ENCODE data around the gene TRIM66. TPM values are rescaled to one million over a fixed set of nuclear protein-coding genes. Genes with fewer than 3 reads are reported as not detected.

The TRIM66 gene
- total and polyA plus RNA-seq, 2 experiments from 2014 or later: 1.0 to 3.3 TPM

DNA sequence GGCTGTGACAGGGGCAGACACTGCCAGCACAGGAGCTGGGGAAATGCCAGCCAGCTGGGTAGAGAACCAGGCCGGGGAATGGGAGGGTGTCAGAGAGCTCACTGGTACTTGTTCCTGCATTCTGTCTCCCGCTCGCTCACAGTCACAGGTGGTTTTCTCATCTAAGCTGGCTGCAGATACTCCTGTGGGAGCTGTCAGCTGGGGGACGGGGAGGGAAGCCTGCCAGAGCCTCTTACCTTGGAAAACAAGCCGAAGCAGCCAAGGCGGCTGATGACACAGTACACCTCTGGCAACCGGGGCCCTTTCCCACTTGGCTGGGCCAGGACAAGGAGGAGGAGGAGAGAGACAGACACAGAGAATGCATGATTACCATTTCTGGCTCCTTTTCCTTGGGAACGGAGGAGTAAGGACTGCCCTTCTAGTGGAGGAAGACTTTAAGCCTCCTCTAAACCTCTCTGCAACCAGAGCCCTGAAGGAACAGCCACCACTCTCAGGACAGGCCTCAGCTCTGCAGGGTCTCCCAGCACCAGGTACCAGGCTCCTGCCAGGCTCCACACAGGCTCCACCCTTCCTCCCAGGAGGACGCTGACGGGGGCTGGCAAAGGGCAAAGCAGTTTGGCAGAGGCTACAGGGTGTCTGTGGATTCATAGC lies 25.2 kb upstream of the TRIM66 start:
- no peak overlapping the region for H3K27ac Mint-ChIP-seq
- Histone ChIP-seq H2AFZ (no peak overlapping the region), H3K4me3 (no peak overlapping the region), H3K9me2 (ENCODE audit: insufficient read depth) (no peaks in the 10 kb centered on the region), H3K27ac (ENCODE audit: low read depth) (peak overlapping the region; percentile 18; the same call in 1 of the 2 replicates), H3F3A (replicated peaks; ENCODE audit: low read depth) (no peaks in the 10 kb centered on the region), H3K79me2 (replicated peaks; ENCODE audit: insufficient read depth) (no peaks in the 10 kb centered on the region), H4K20me1 (replicated peaks; ENCODE audit: insufficient read depth) (no peaks in the 10 kb centered on the region), H3K4me1 (ENCODE audit: insufficient read depth) (peaks cover 12% of the 10 kb centered on the region), H3K27me3 (ENCODE audit: insufficient read depth) (no peaks in the 10 kb centered on the region), H3K4me2 (no peak overlapping the region), H3K36me3 (ENCODE audit: insufficient read depth) (no peaks in the 10 kb centered on the region)
- no peaks in the 10 kb centered on the region for H3K9me3 Mint-ChIP-seq
- ATAC-seq: peak; percentile 11; the same call in 1 of the 3 replicates
- TF ChIP-seq EZH2phosphoT487 (IDR thresholded peaks at IDR 0.05; ENCODE audit: unreplicated experiment): no peak
- TF ChIP-seq POLR2AphosphoS5 (IDR thresholded peaks at IDR 0.05; ENCODE audit: low read depth): no peak
- TF ChIP-seq ZNF114 (CRISPR knock-in tag; IDR thresholded peaks at IDR 0.05): no peak
- no peak for TF ChIP-seq JUNB (IDR thresholded peaks at IDR 0.05; ENCODE audit: unreplicated experiment)
- TF ChIP-seq ZNF331 (CRISPR knock-in tag; IDR thresholded peaks at IDR 0.05; ENCODE audit: low read depth): no peak
- TF ChIP-seq CTCF (conservative IDR thresholded peaks at IDR 0.05; ENCODE audit: low read depth in 2 of 2): no peak
- no peak for TF ChIP-seq CREB1 (CRISPR knock-in tag; IDR thresholded peaks at IDR 0.05; ENCODE audit: low read depth)
- H3K36me3 Mint-ChIP-seq (ENCODE audit: low read depth): peaks cover 16% of the 10 kb centered on the region; the same call in 2 of the 3 replicates
- DNase-seq (ENCODE audit: low spot score): no peak
- H3K27me3 Mint-ChIP-seq (ENCODE audit: insufficient read depth, low read depth, poor library complexity): peaks cover 16% of the 10 kb centered on the region
- peaks cover 21% of the 10 kb centered on the region for H3K4me1 Mint-ChIP-seq
- no peak overlapping the region for H3K4me3 Mint-ChIP-seq

GRCh38 chr11:8706673-8707432 lies 24.4 kb upstream of the TRIM66 start:
- Histone ChIP-seq H3K4me1 (ENCODE audit: insufficient read depth) (peaks cover 19% of the 10 kb centered on the region), H3K79me2 (replicated peaks; ENCODE audit: insufficient read depth) (no peaks in the 10 kb centered on the region), H3K4me3 (no peak overlapping the region), H3K27ac (ENCODE audit: low read depth) (no peak overlapping the region), H3K27me3 (ENCODE audit: insufficient read depth) (no peaks in the 10 kb centered on the region), H2AFZ (no peak overlapping the region), H4K20me1 (replicated peaks; ENCODE audit: insufficient read depth) (no peaks in the 10 kb centered on the region), H3F3A (replicated peaks; ENCODE audit: low read depth) (no peaks in the 10 kb centered on the region), H3K4me2 (no peak overlapping the region), H3K9me2 (ENCODE audit: insufficient read depth) (no peaks in the 10 kb centered on the region), H3K36me3 (ENCODE audit: insufficient read depth) (no peaks in the 10 kb centered on the region)
- peaks cover 17% of the 10 kb centered on the region for H3K27me3 Mint-ChIP-seq (ENCODE audit: insufficient read depth, low read depth, poor library complexity)
- peaks cover 28% of the 10 kb centered on the region for H3K4me1 Mint-ChIP-seq
- peaks cover 16% of the 10 kb centered on the region; the same call in 2 of the 3 replicates for H3K36me3 Mint-ChIP-seq (ENCODE audit: low read depth)
- no peak overlapping the region for H3K4me3 Mint-ChIP-seq
- no peaks in the 10 kb centered on the region for H3K9me3 Mint-ChIP-seq
- H3K27ac Mint-ChIP-seq: no peak overlapping the region
- DNase-seq (ENCODE audit: low spot score) (no peak), ATAC-seq (no peak)
- TF ChIP-seq EZH2phosphoT487 (IDR thresholded peaks at IDR 0.05; ENCODE audit: unreplicated experiment) (no peak), POLR2AphosphoS5 (IDR thresholded peaks at IDR 0.05; ENCODE audit: low read depth) (no peak), NANOG (IDR thresholded peaks at IDR 0.05; ENCODE audit: borderline replicate concordance) (no peak), ZNF462 (CRISPR knock-in tag; IDR thresholded peaks at IDR 0.05) (no peak), STAT1 (IDR thresholded peaks at IDR 0.05; ENCODE audit: unreplicated experiment) (no peak), ZNF331 (CRISPR knock-in tag; IDR thresholded peaks at IDR 0.05; ENCODE audit: low read depth) (no peak)
- TF ChIP-seq, protein P1, sequence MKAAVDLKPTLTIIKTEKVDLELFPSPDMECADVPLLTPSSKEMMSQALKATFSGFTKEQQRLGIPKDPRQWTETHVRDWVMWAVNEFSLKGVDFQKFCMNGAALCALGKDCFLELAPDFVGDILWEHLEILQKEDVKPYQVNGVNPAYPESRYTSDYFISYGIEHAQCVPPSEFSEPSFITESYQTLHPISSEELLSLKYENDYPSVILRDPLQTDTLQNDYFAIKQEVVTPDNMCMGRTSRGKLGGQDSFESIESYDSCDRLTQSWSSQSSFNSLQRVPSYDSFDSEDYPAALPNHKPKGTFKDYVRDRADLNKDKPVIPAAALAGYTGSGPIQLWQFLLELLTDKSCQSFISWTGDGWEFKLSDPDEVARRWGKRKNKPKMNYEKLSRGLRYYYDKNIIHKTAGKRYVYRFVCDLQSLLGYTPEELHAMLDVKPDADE (IDR thresholded peaks at IDR 0.05): no peak
